Smooth muscle cell (in vitro differentiated cells): ENCODE measurements around the gene TTC38. TPM values are rescaled to one million over a fixed set of nuclear protein-coding genes. Genes with fewer than 3 reads are reported as not detected.

Experiments
- DNase-seq: peaks from one replicate; lab custom pipeline; 2025; ENCODE audit not compliant: unreplicated experiment; lab: John Stamatoyannopoulos, UW
- H2AFZ ChIP-seq: fragments of 200-600 bp; sonication (generic); 2 replicates; pipeline ENCODE4 v1.6.0; 2016; ENCODE audit warnings: antibody characterized with exemption, low read depth, mild to moderate bottlenecking
- H3F3A ChIP-seq: fragments of 200-600 bp; sonication (generic); 2 replicates; pipeline ENCODE4 v1.6.0; 2017; ENCODE audit warnings: antibody characterized with exemption, low read depth
- H3K27ac ChIP-seq: fragments of 200-600 bp; sonication (generic); 2 replicates; pipeline ENCODE4 v1.5.1; 2016; ENCODE audit warnings: low read depth, mild to moderate bottlenecking
- H3K27me3 ChIP-seq: fragments of 200-600 bp; sonication (generic); 2 replicates; pipeline ENCODE4 v1.6.1; 2016; ENCODE audit warnings: low read depth, mild to moderate bottlenecking
- H3K36me3 ChIP-seq: fragments of 200-600 bp; sonication (generic); 2 replicates; pipeline ENCODE4 v1.5.1; 2016; ENCODE audit warnings: low read depth
- H3K4me1 ChIP-seq: fragments of 200-600 bp; sonication (generic); 2 replicates; pipeline ENCODE4 v1.5.1; 2016; ENCODE audit warnings: low read depth
- H3K4me2 ChIP-seq: fragments of 200-600 bp; sonication (generic); 2 replicates; pipeline ENCODE4 v1.6.0; 2016; ENCODE audit warnings: mild to moderate bottlenecking
- H3K4me3 ChIP-seq: fragments of 200-600 bp; sonication (generic); 2 replicates; pipeline ENCODE4 v1.5.1; 2016; ENCODE audit warnings: mild to moderate bottlenecking
- H3K79me2 ChIP-seq: fragments of 200-600 bp; sonication (generic); 2 replicates; pipeline ENCODE4 v1.6.0; 2016; ENCODE audit warnings: low read depth, mild to moderate bottlenecking
- H3K9ac ChIP-seq: fragments of 200-600 bp; sonication (generic); 2 replicates; pipeline ENCODE4 v1.6.0; 2016; ENCODE audit warnings: low read depth
- H3K9me3 ChIP-seq: fragments of 200-600 bp; sonication (generic); replicated peaks from 2 replicates; pipeline ENCODE4 v1.5.1; 2016; ENCODE audit warnings: low read depth
- H4K20me1 ChIP-seq: fragments of 200-600 bp; sonication (generic); 2 replicates; pipeline ENCODE4 v1.6.0; 2016; ENCODE audit warnings: low read depth
- CTCF ChIP-seq: fragments of 200-600 bp; sonication (generic); IDR thresholded peaks from 2 replicates; pipeline ENCODE4 v1.5.1; 2017; ENCODE audit warnings: borderline replicate concordance, mild to moderate bottlenecking, antibody characterized with exemption; ENCODE audit not compliant: insufficient read depth, poor library complexity, severe bottlenecking
- WGBS: methylation state at CpG from one replicate; pipeline ENCODE4 v1.1.7; 2016; ENCODE audit warnings: low lambda C conversion rate; 5-methylcytosine and 5-hydroxymethylcytosine counted together
- polyA plus RNA-seq: library from polyadenylated mRNA; unstranded; fragments of >200 nt; fragmentation: Nextera tagmentation; extraction: Ambion mirVana; gene quantifications from 2 replicates; pipeline ENCODE4 v1.2.1, GENCODE V29; 2016
- total RNA-seq: library from RNA; depleted of rRNA; stranded (reverse); fragments of >200 nt; gene quantifications from 2 replicates; pipeline ENCODE4 v1.2.3, GENCODE V29; 2014

Gene TTC38
- total and polyA plus RNA-seq, 2 experiments from 2014 or later = 19.6 to 24.4 TPM

GRCh38 chr22:46288846-46289243, 21.0 kb downstream of the TTC38 start:
- no peak for TF ChIP-seq CTCF
- WGBS = 94% methylated on average over 7 of the region's 7 CpGs

GRCh38 chr22:46289244-46289891, 21.6 kb downstream of the TTC38 start:
- Histone ChIP-seq H3F3A (no peaks in the 10 kb centered on the region), H3K9me3 (no peaks in the 10 kb centered on the region), H3K27ac (no peak overlapping the region), H3K36me3 (no peaks in the 10 kb centered on the region), H3K4me3 (no peak overlapping the region), H3K4me1 (no peaks in the 10 kb centered on the region), H3K4me2 (no peak overlapping the region), H3K9ac (no peak overlapping the region), H2AFZ (no peak overlapping the region), H3K79me2 (no peaks in the 10 kb centered on the region), H4K20me1 (no peaks in the 10 kb centered on the region), H3K27me3 (no peaks in the 10 kb centered on the region)
- no peak for DNase-seq
- WGBS = 96% methylated on average over 33 of the region's 33 CpGs
- no peak for TF ChIP-seq CTCF

More at GRCh38 chr22:46288846-46289243, 21.0 kb downstream of the TTC38 start:
- Histone ChIP-seq H3K27ac (no peak overlapping the region), H3K27me3 (no peaks in the 10 kb centered on the region), H3K36me3 (no peaks in the 10 kb centered on the region), H4K20me1 (no peaks in the 10 kb centered on the region), H3K4me3 (no peak overlapping the region), H3K79me2 (no peaks in the 10 kb centered on the region), H3K4me1 (no peaks in the 10 kb centered on the region), H3F3A (no peaks in the 10 kb centered on the region), H3K4me2 (no peak overlapping the region), H2AFZ (no peak overlapping the region), H3K9me3 (no peaks in the 10 kb centered on the region), H3K9ac (no peak overlapping the region)
- no peak for DNase-seq

GRCh38 chr22:46290121-46290842, 22.5 kb downstream of the TTC38 start:
- Histone ChIP-seq H4K20me1 (no peaks in the 10 kb centered on the region), H3K27me3 (no peaks in the 10 kb centered on the region), H3K4me3 (no peak overlapping the region), H3K79me2 (no peaks in the 10 kb centered on the region), H3K4me1 (no peaks in the 10 kb centered on the region), H3K9me3 (no peaks in the 10 kb centered on the region), H3F3A (no peaks in the 10 kb centered on the region), H3K36me3 (no peaks in the 10 kb centered on the region), H3K9ac (no peak overlapping the region), H2AFZ (no peak overlapping the region), H3K27ac (no peak overlapping the region), H3K4me2 (no peak overlapping the region)
- 99% methylated on average over 15 of the region's 17 CpGs for WGBS
- no peak for DNase-seq
- no peak for TF ChIP-seq CTCF
